ENCODE data around the gene MLH1.

- TF ChIP-seq CTCF (IDR thresholded peaks at IDR 0.05) (no peak), NRF1 (IDR thresholded peaks at IDR 0.05; ENCODE audit: low read depth, low read length) (no peak), EP300 (IDR thresholded peaks at IDR 0.05; ENCODE audit: borderline replicate concordance in 1 of 2, low read depth in 1 of 2, low read length in 1 of 2) (no peak), POLR2AphosphoS5 (IDR thresholded peaks at IDR 0.05; ENCODE audit: low read depth, low read length) (no peak), EZH2phosphoT487 (IDR thresholded peaks at IDR 0.05; ENCODE audit: borderline replicate concordance, low read depth) (no peak), MXI1 (IDR thresholded peaks at IDR 0.05; ENCODE audit: low read depth, low read length) (no peak), MAX (IDR thresholded peaks at IDR 0.05; ENCODE audit: low read depth) (no peak), ELF1 (IDR thresholded peaks at IDR 0.05) (no peak), JUND (IDR thresholded peaks at IDR 0.05) (no peak), RFX5 (IDR thresholded peaks at IDR 0.05; ENCODE audit: low read length) (no peak), ZBTB33 (IDR thresholded peaks at IDR 0.05; ENCODE audit: borderline replicate concordance, low read depth) (no peak)
Measured at GRCh38 chr3:37054370-37054769, 61.1 kb downstream of the MLH1 start.
